Skeletal muscle satellite cell (primary cell): ENCODE measurements around the gene ARID4A. TPM values are rescaled to one million over a fixed set of nuclear protein-coding genes. Genes with fewer than 3 reads are reported as not detected.
"Not testable (repeated sequence)": the region's sequence is repeated elsewhere in the genome, so short reads cannot be mapped to it uniquely, and the experiment has no call there.

Experiments
- H3K27me3 ChIP-seq: 2 replicates; pipeline ENCODE4 v1.7.0; 2013; ENCODE audit warnings: low read length; ENCODE audit not compliant: control insufficient read depth, insufficient read depth
- H3K36me3 ChIP-seq: 2 replicates; pipeline ENCODE4 v1.7.0; 2013; ENCODE audit warnings: mild to moderate bottlenecking, control low read depth, low read length; ENCODE audit not compliant: insufficient read depth
- H3K4me1 ChIP-seq: 2 replicates; pipeline ENCODE4 v1.7.0; 2013; ENCODE audit warnings: low read length; ENCODE audit not compliant: control insufficient read depth, insufficient read depth
- H3K4me2 ChIP-seq: 2 replicates; pipeline ENCODE4 v1.7.0; 2013; ENCODE audit warnings: mild to moderate bottlenecking, low read length
- H3K4me3 ChIP-seq: 2 replicates; pipeline ENCODE4 v1.7.0; 2013; ENCODE audit warnings: low read length
- H3K9ac ChIP-seq: 2 replicates; pipeline ENCODE4 v1.7.0; 2013; ENCODE audit warnings: mild to moderate bottlenecking, low read depth, low read length, moderate library complexity
- H3K9me3 ChIP-seq: replicated peaks from 2 replicates; pipeline ENCODE4 v1.7.0; 2013; ENCODE audit warnings: mild to moderate bottlenecking, control low read depth, low read length
- total RNA-seq: library from RNA; depleted of rRNA; stranded (reverse); fragments of >200 nt; gene quantifications from 2 replicates; pipeline ENCODE4 v1.2.3, GENCODE V29; 2012; rRNA removed

ARID4A gene
- total RNA-seq: 4.8 and 5.0 TPM in 2 replicates

- H3K4me3 ChIP-seq: peak within 1 kb of the TSS; percentile 94
- H3K9ac ChIP-seq: peak within 1 kb of the TSS; percentile 94
- peaks cover 23% of the 10 kb centered on the region for H3K36me3 ChIP-seq
- peak within 1 kb of the TSS; percentile 98 for H3K4me2 ChIP-seq
- H3K27me3 ChIP-seq: no peaks in the 10 kb centered on the region
- H3K4me1 ChIP-seq: peaks cover 12% of the 10 kb centered on the region
- H3K9me3 ChIP-seq: no peaks in the 10 kb centered on the region
Observed at GRCh38 chr14:58298477-58299400, at the start of gene ARID4A. Gene ARID4A, plus strand, starts transcription at chr14:58298555. Its CDS starts 1,300 bp downstream, at chr14:58299855.

GRCh38 chr14:58249611-58250010 is 48.7 kb upstream of the ARID4A start:
- Histone ChIP-seq H3K9ac (no peak overlapping the region), H3K9me3 (no peaks in the 10 kb centered on the region), H3K4me1 (peaks cover 12% of the 10 kb centered on the region), H3K4me3 (no peak overlapping the region), H3K36me3 (peaks cover 33% of the 10 kb centered on the region), H3K27me3 (no peaks in the 10 kb centered on the region), H3K4me2 (no peak overlapping the region)

- no peak overlapping the region for H3K4me3 ChIP-seq
- no peaks in the 10 kb centered on the region for H3K27me3 ChIP-seq
- no peaks in the 10 kb centered on the region for H3K4me1 ChIP-seq
- H3K4me2 ChIP-seq: no peak overlapping the region
- peaks cover 69% of the 10 kb centered on the region for H3K36me3 ChIP-seq
- H3K9me3 ChIP-seq: no peaks in the 10 kb centered on the region
- H3K9ac ChIP-seq: no peak overlapping the region
Observed at GRCh38 chr14:58258156-58258555, 40.2 kb upstream of the ARID4A start.

- H3K9ac ChIP-seq, H3K4me1 ChIP-seq, H3K4me2 ChIP-seq, H3K27me3 ChIP-seq, H3K4me3 ChIP-seq, H3K9me3 ChIP-seq: not testable (repeated sequence)
- H3K36me3 ChIP-seq: peaks cover 88% of the 10 kb centered on the region
Observed at GRCh38 chr14:58262005-58262404, 36.4 kb upstream of the ARID4A start.

GRCh38 chr14:58265401-58265800 is 33.0 kb upstream of the ARID4A start:
- peaks cover 93% of the 10 kb centered on the region for H3K36me3 ChIP-seq
- H3K4me3 ChIP-seq: no peak overlapping the region
- no peaks in the 10 kb centered on the region for H3K9me3 ChIP-seq
- no peak overlapping the region for H3K4me2 ChIP-seq
- no peaks in the 10 kb centered on the region for H3K27me3 ChIP-seq
- no peak overlapping the region for H3K9ac ChIP-seq
- no peaks in the 10 kb centered on the region for H3K4me1 ChIP-seq

GRCh38 chr14:58270628-58271027 is 27.7 kb upstream of the ARID4A start:
- H3K9ac ChIP-seq: no peak overlapping the region
- H3K4me1 ChIP-seq: peaks cover 5% of the 10 kb centered on the region
- H3K4me2 ChIP-seq: no peak overlapping the region
- no peaks in the 10 kb centered on the region for H3K9me3 ChIP-seq
- peaks cover 76% of the 10 kb centered on the region for H3K36me3 ChIP-seq
- H3K4me3 ChIP-seq: no peak overlapping the region
- no peaks in the 10 kb centered on the region for H3K27me3 ChIP-seq

GRCh38 chr14:58272588-58273372 is 25.6 kb upstream of the ARID4A start:
- H3K4me2 ChIP-seq: no peak overlapping the region
- H3K9ac ChIP-seq: no peak overlapping the region
- H3K4me1 ChIP-seq: peaks cover 16% of the 10 kb centered on the region
- no peaks in the 10 kb centered on the region for H3K27me3 ChIP-seq
- H3K4me3 ChIP-seq: no peak overlapping the region
- H3K36me3 ChIP-seq: peaks cover 63% of the 10 kb centered on the region
- H3K9me3 ChIP-seq: no peaks in the 10 kb centered on the region

- Histone ChIP-seq H3K9ac (no peak overlapping the region), H3K4me2 (no peak overlapping the region), H3K4me1 (peaks cover 16% of the 10 kb centered on the region), H3K9me3 (no peaks in the 10 kb centered on the region), H3K36me3 (peaks cover 53% of the 10 kb centered on the region), H3K4me3 (no peak overlapping the region), H3K27me3 (no peaks in the 10 kb centered on the region)
Observed at GRCh38 chr14:58274881-58275280, 23.5 kb upstream of the ARID4A start.

GRCh38 chr14:58275527-58276190 is 22.7 kb upstream of the ARID4A start:
- H3K9me3 ChIP-seq: no peaks in the 10 kb centered on the region
- H3K4me2 ChIP-seq: no peak overlapping the region
- no peak overlapping the region for H3K4me3 ChIP-seq
- H3K4me1 ChIP-seq: peaks cover 16% of the 10 kb centered on the region
- H3K36me3 ChIP-seq: peaks cover 46% of the 10 kb centered on the region
- no peak overlapping the region for H3K9ac ChIP-seq
- H3K27me3 ChIP-seq: no peaks in the 10 kb centered on the region

GRCh38 chr14:58276208-58276607 is 22.1 kb upstream of the ARID4A start:
- Histone ChIP-seq H3K9me3 (no peaks in the 10 kb centered on the region), H3K4me1 (peaks cover 19% of the 10 kb centered on the region), H3K4me2 (no peak overlapping the region), H3K4me3 (no peak overlapping the region), H3K36me3 (peaks cover 44% of the 10 kb centered on the region), H3K27me3 (no peaks in the 10 kb centered on the region), H3K9ac (no peak overlapping the region)

GRCh38 chr14:58278177-58278576 is 20.2 kb upstream of the ARID4A start:
- Histone ChIP-seq H3K9ac (no peak overlapping the region), H3K4me3 (no peak overlapping the region), H3K27me3 (no peaks in the 10 kb centered on the region), H3K4me2 (no peak overlapping the region), H3K4me1 (peaks cover 34% of the 10 kb centered on the region), H3K9me3 (no peaks in the 10 kb centered on the region), H3K36me3 (peaks cover 33% of the 10 kb centered on the region)
